Breast epithelium (tissue), 3 donors: ENCODE measurements around the gene ACSL3.

Experiments used
- POLR2A ChIP-seq: fragments of 450-650 bp; IDR thresholded peaks from one replicate; pipeline ENCODE4 v1.6.1; 2016; ENCODE audit warnings: antibody characterized with exemption, mild to moderate bottlenecking, moderate library complexity
- TF ChIP-seq, protein P1 (sequence below), 3 donors: fragments of 450-650 bp; IDR thresholded peaks; one replicate each; pipeline ENCODE4 v1.5.1; 2016 to 2017; ENCODE audit warnings: antibody characterized with exemption in 3 of 3, mild to moderate bottlenecking in 3 of 3, moderate library complexity in 3 of 3

DNA sequence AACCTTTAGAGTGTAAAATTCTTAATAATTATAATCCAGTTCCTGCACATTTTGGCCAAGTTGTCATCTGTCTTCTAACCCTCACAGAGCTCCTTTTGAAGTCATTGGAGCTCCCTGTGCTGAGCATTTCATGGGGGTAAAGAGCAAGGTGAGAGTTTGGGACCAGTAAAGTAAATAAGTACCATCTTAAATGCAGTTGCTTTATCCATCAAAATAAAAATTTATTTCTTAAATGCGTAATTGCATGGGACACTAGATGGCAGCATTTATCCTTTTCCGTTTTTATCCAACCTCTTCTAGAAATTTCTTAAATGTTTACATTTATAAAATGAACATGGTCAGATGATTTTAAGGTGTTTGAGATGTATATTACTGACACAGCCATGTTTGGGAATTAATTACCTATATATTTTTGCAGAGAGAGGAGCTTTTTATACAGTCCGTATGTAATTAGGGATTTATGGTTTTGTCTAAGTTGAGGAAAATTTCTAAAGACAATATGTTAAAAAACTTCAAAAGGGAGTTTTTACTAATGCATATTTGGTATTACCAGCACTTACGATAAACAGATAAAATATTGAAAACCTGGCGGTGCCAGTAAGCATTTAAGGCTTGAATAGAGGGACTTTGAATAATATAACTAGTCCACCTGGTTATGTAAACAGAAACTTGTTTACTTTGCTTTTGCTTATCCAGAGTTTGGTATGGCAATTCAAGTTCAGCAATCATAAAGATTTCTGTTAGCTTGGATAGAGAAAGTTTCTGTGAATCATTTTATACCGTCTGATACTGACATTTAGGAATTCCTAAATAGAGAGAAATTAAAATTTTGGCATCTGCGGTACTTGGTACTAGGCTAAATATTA, 54.5 kb downstream of the ACSL3 start:
- TF ChIP-seq, protein P1, sequence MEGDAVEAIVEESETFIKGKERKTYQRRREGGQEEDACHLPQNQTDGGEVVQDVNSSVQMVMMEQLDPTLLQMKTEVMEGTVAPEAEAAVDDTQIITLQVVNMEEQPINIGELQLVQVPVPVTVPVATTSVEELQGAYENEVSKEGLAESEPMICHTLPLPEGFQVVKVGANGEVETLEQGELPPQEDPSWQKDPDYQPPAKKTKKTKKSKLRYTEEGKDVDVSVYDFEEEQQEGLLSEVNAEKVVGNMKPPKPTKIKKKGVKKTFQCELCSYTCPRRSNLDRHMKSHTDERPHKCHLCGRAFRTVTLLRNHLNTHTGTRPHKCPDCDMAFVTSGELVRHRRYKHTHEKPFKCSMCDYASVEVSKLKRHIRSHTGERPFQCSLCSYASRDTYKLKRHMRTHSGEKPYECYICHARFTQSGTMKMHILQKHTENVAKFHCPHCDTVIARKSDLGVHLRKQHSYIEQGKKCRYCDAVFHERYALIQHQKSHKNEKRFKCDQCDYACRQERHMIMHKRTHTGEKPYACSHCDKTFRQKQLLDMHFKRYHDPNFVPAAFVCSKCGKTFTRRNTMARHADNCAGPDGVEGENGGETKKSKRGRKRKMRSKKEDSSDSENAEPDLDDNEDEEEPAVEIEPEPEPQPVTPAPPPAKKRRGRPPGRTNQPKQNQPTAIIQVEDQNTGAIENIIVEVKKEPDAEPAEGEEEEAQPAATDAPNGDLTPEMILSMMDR (IDR thresholded peaks at IDR 0.05) = peak in 2 of 3 donors; percentile 33 to 40
- TF ChIP-seq POLR2A = no peak
